HG03558 (cell line): ENCODE results near the gene GRM2.
"Not testable (repeated sequence)": the region's sequence is repeated elsewhere in the genome, so short reads cannot be mapped to it uniquely, and the experiment has no call there.

Experiments
- ATAC-seq: cut with Tn5 transposase; IDR thresholded peaks from one replicate; pipeline ENCODE4 v1.9.1; 2021; ENCODE audit warnings: moderate number of reproducible peaks; ENCODE audit not compliant: unreplicated experiment; ENCODE audit errors: extremely low read depth

GRM2 gene

DNA sequence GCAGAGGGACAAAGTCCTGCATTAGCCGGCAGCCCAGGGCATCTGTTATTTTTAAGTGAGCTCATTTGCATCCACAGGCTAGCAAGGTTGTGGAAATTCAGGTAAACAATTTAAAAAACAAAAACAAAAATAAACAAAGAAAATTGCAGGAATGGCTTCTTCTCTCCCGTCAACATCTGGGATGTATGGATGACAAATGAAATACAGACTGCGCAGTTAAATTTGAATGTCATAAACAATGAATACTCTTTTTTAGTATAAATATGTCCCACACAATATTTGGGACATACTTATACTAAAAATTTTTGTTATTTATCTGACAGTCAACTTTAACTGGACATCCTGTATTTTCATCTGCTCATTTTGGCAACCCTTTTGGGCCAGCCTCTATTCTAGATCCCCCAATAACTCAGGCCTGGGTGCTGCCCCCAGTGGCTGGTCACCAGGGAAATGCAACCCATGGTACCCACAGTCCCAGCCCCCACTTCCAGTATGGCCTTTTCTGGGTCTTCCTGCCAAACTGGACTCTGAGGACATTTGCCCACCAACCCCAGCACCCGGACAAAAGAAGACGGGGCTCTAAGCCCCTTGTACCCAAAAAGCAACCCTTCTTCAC lies 12.7 kb downstream of the GRM2 start:
- no peak for ATAC-seq

GRCh38 chr3:51720292-51721061 lies 13.6 kb downstream of the GRM2 start:
- ATAC-seq = no peak

DNA sequence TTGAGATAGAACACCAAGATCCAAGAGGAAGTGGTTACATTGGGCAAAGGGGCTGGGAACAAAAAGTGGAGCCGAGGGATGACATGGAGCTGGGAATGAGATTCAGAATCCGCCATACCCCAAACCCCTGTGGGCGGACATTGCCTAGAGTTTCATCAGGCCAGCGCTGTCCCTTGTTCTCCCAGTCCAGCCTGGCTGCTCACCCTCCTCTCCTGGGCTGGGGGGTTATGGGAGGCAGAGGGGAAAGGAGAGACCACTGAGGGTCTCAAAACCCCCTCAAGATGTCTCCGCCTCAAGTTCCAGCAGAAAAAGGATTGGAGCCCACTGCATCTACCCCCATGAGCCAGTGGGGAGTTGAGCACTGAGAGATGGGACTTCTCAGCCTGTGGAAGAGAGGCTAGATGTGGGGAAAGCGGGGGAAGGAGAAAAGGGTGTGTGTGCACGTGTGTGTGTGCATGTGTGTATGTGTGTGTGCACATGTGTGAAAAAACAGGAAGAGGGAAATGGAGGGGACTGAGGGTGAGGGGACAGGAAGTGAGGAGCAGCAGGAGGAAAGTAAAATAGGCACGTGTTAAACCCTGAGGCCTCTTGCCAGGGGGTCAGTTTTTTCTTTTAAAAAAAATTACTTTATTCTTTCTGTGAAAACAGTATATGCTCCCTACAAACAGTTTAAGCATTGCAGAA lies 14.3 kb downstream of the GRM2 start:
- no peak for ATAC-seq

GRCh38 chr3:51722362-51722761 lies 15.5 kb downstream of the GRM2 start:
- ATAC-seq = no peak

DNA sequence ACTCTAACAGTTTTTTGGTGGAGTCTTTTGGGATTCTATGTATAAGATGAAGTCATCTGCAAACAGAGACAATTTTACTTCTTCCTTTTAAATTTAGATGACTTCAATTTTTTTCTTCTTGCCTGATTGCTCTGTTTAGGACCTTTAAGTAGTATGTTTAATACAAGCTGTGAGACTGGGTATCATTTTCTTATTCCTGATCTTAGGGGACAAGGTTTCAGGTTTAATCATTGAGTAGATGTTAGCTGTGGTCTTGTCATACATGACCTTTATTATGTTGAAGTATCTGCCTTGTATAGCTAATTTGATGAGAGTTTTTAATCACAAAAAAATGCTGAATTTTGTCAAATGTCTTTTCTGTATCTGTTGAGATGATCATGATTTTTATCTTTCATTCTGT lies 20.6 kb downstream of the GRM2 start:
- no peak for ATAC-seq

GRCh38 chr3:51729042-51729633 lies 22.3 kb downstream of the GRM2 start:
- ATAC-seq = no peak

- no peak for ATAC-seq
Observed at GRCh38 chr3:51733859-51734571, 27.1 kb downstream of the GRM2 start.

DNA sequence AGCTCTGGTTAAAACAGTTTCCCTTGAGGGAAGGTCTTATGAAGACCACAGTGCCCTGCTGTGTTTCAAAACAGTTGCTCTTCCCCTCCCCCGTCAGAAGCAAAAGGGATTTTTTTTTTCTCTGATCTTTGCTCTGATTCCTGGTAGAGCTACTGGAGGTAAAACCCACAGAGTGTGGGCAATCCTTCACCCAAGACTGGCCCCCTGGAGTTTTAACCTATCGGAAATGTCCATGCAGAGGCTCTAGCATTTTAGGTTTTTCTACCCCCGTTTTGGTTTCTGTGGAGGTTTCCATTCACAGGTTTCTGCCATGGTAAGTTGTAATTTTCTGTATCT lies 27.7 kb downstream of the GRM2 start:
- ATAC-seq = no peak

GRCh38 chr3:51735039-51735438 lies 28.2 kb downstream of the GRM2 start:
- ATAC-seq = no peak

DNA sequence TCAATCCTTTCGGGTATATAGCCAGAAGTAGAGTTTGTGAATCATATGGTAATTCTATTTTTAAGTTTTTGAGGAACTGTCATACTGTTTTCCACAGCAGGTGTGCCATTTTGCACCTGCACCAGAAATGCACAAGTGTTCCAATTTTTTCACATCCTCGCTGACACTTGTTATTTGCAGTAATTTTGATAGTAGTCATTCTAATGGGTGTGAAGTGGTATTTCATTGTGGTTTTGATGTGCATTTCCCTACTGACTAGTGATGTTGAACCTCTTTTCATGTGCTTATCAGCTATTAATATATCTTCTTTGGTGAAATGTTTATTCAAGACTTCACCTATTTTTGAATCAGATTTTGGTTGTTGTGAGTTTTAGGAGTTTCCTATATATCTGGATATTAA lies 29.1 kb downstream of the GRM2 start:
- ATAC-seq = no peak

GRCh38 chr3:51739110-51739509 lies 32.2 kb downstream of the GRM2 start:
- ATAC-seq = no peak

DNA sequence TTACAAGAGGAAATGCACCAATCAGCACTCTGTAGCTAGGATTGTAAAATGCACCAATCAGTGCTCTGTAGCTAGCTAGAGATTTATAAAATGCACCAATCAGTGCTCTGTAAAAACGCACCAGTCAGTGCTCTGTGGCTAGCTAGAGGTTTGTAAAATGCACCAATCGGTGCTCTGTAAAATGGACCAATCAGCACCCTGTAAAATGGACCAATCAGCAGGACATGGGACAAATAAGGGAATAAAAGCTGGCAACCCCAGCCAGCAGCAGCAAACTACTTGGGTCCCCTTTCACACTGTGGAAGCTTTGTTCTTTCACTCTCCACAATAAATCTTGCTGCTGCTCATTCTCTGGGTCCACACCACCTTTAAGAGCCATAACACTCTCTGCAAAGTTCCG lies 35.5 kb downstream of the GRM2 start:
- not testable (repeated sequence) for ATAC-seq

DNA sequence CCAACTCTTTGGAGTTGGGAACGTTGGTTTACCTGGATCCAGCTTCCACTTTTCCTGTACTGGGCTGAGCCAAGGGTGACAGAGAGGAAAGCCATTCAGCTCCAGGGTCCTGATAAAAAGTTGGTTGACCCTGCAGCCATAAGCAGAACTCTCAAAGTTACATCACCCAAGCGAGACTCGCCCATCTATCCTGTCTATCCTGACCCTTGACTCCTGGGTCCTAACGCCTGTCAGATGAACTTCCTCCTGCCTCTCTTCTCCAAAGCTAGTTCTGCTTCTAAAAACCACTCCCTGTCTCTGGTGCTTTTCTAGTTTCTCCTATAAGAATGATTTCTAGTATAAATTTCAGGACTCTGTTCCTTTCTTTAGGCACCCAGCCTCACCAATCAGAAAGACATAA lies 36.1 kb downstream of the GRM2 start:
- ATAC-seq = not testable (repeated sequence)

- ATAC-seq = no peak
Observed at GRCh38 chr3:51747840-51748239, 41.0 kb downstream of the GRM2 start.

DNA sequence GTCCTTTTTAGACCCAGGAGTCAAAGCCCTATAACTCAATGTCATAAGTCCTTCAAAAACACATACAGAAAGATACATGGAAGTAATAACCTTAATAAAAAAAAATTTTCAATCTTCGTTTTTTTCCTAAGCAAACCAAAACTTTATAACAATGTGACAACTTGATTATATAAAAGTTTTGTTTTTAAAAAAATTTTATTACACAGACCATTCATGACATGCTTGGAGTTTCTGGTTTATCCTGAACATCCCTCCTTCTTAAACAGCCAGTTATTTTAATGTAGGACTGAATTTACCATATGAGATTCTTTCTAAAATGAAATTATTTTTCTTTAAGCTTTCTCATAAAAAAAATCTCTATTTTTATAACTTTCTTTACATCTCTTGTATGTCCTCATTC lies 41.5 kb downstream of the GRM2 start:
- no peak for ATAC-seq

GRCh38 chr3:51750878-51751277 lies 44.0 kb downstream of the GRM2 start:
- no peak for ATAC-seq

- no peak for ATAC-seq
Observed at GRCh38 chr3:51751287-51751686, 44.4 kb downstream of the GRM2 start.

- not testable (repeated sequence) for ATAC-seq
Observed at GRCh38 chr3:51753763-51754750, 47.2 kb downstream of the GRM2 start.

DNA sequence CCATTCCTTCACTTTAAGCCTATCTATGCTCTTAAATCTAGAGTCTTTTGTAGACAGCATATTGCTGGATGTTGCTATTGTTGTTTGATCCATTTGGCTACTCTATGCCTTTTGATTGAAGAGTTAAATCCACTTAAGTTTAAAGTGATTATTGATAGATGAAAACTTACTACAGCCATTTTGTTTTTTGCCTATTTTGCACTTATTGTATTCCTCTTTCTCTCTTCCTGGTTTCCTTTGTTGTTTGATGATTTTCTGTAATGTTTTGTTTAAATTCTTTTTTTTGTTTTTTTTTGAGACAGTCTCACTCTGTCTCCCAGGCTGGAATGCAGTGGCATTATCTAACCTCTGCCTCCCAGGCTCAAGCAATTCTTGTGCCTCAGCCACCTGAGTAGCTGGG lies 52.3 kb downstream of the GRM2 start:
- no peak for ATAC-seq
